Psoas muscle (tissue), 8 donors: Measurements from ENCODE around the gene SNRNP200. TPM values are rescaled to one million over a fixed set of nuclear protein-coding genes. Genes with fewer than 3 reads are reported as not detected.
A peak's percentile ranks its signal among the peaks of the same experiment; 100 is the strongest.

Experiments used
- ATAC-seq, 4 donors: fragments of 200-7000 bp; cut with Tn5 transposase; one replicate each; pipeline ENCODE4 v1.9.1; 2020; ENCODE audit warnings: moderate library complexity in 3 of 4, mild to moderate bottlenecking in 2 of 4
- DNase-seq, 2 donors: peaks; one replicate each; pipeline ENCODE4 v3.0.0-alpha.2; 2020
- H3K27ac ChIP-seq: fragments of 200-600 bp; one replicate; pipeline ENCODE4 v1.8.0; 2022
- H3K27me3 ChIP-seq, 3 donors: fragments of 200-600 bp in 1 of 3; one replicate each; pipeline versions ENCODE4 v1.6.1 to v1.8.0; 2013 to 2022; ENCODE audit warnings: low read length in 2 of 3, mild to moderate bottlenecking in 2 of 3, moderate library complexity in 1 of 3; ENCODE audit not compliant: insufficient read depth in 3 of 3
- H3K36me3 ChIP-seq, 2 donors: fragments of 200-600 bp in 1 of 2; one replicate each; pipeline versions ENCODE4 v1.6.1 to v1.8.0; 2013 to 2022; ENCODE audit warnings: low read depth in 1 of 2, mild to moderate bottlenecking in 1 of 2, moderate library complexity in 1 of 2; ENCODE audit not compliant: insufficient read depth in 1 of 2
- H3K4me1 ChIP-seq: fragments of 200-600 bp; one replicate; pipeline ENCODE4 v1.8.0; 2022
- H3K4me3 ChIP-seq: fragments of 200-600 bp; one replicate; pipeline ENCODE4 v1.8.0; 2022; ENCODE audit warnings: mild to moderate bottlenecking
- H3K9me3 ChIP-seq: fragments of 200-600 bp; one replicate; pipeline ENCODE4 v1.8.0; 2022
- WGBS, 3 donors: extraction: QIAGEN DNeasy Blood & Tissue Kit; methylation state at CpG; one replicate each; pipeline versions ENCODE4 v1.1.6 to v1.1.7; 2013; 5-methylcytosine and 5-hydroxymethylcytosine counted together
- intact Hi-C, 2 donors: fragments of 100-400 bp; cut with DNase I; formaldehyde crosslinking; loops; one replicate each; pipeline versions ENCODE4 v1.11.0 to v1.14.2; 2022
- polyA plus RNA-seq, 3 donors: library from polyadenylated mRNA; stranded (reverse); fragments of 200-250 nt; gene quantifications; one replicate each; pipeline ENCODE4 v1.2.3, GENCODE V29; 2013
- total RNA-seq, 4 donors: library from RNA; stranded (reverse); fragmentation: NEBNext Ultra II Directional in 2 of 4; extraction: Animal tissue kit (Norgen Biotek cat#: 25700) in 2 of 4; gene quantifications; one replicate each; pipeline versions ENCODE4 v1.2.1 to v1.2.4, GENCODE V29; 2021 to 2023
- TF ChIP-seq, protein P1 (sequence below): fragments of 200-600 bp; IDR thresholded peaks from one replicate; pipeline ENCODE4 v1.8.0; 2022; ENCODE audit warnings: antibody characterized with exemption
- donor health status: healthy with polysubstance abuse.
- donor health status: DM: no; HTN: no; CAD: no; lungs with moderate emphysema.
- donor health status: Bipolar disorder and iron deficiency.
- donor health status: healthy.
- donor health status: DM: yes; HTN: yes; CAD: no.
- donor health status: DM: no; HTN: no; CAD: no.
- donor health status: DM: no; HTN: no; CAD: no.
- donor health status: DM: yes; HTN: yes; CAD: no.

Gene SNRNP200
- total and polyA plus RNA-seq, 7 donors, result 47.6 to 83.1 (median 73.7) TPM

DNA sequence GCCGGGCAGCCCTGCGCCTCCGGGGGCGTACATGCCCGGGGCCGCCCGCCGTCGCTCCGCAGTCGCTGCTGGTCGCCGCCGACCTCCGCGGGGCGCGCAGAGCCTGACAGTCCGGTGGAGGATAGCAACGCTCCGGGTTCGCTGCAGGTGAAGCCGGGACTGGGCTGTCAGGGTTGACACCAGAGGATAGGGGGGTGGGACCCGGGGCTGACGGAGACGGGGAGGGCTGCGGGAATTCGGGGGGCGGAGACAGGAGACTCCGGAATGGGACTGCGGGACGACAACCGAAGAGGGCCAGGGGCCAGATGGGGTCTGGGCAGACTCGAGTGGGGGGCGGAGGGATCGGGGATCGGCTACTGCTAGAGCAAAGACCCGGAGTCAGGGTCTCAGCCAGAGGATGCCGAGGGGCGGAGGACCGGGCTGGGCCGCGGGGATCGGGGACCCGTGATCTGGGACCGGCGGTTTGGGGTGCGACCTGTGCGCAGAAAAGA is 40.0 kb downstream of the SNRNP200 start:
- TF ChIP-seq, protein P1, sequence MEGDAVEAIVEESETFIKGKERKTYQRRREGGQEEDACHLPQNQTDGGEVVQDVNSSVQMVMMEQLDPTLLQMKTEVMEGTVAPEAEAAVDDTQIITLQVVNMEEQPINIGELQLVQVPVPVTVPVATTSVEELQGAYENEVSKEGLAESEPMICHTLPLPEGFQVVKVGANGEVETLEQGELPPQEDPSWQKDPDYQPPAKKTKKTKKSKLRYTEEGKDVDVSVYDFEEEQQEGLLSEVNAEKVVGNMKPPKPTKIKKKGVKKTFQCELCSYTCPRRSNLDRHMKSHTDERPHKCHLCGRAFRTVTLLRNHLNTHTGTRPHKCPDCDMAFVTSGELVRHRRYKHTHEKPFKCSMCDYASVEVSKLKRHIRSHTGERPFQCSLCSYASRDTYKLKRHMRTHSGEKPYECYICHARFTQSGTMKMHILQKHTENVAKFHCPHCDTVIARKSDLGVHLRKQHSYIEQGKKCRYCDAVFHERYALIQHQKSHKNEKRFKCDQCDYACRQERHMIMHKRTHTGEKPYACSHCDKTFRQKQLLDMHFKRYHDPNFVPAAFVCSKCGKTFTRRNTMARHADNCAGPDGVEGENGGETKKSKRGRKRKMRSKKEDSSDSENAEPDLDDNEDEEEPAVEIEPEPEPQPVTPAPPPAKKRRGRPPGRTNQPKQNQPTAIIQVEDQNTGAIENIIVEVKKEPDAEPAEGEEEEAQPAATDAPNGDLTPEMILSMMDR, result no peak
- DNase-seq, result no peak
- peak overlapping the region; percentile 97 for H3K27ac ChIP-seq
- WGBS, 3 donors, result 0 to 1% (median 1%) methylated on average over 41 to 49 of the region's 49 CpGs
- peaks cover 47% of the 10 kb centered on the region for H3K4me1 ChIP-seq
- peak overlapping the region; percentile 88 for H3K4me3 ChIP-seq
- H3K27me3 ChIP-seq, result no peaks in the 10 kb centered on the region
- ATAC-seq, result peak; percentile 12 to 38 (median 26)
- intact Hi-C loops, result loop anchor here (5.0 to 10.0 kb wide), 5 partner anchors 37 to 271 kb away; partner anchors contain the start of genes ANKRD36C (in 1 of the 2) and DUSP2 (in 1 of the 2)
- peaks cover 8 to 50% of the 10 kb centered on the region in 2 donors for H3K36me3 ChIP-seq
- no peaks in the 10 kb centered on the region for H3K9me3 ChIP-seq

DNA sequence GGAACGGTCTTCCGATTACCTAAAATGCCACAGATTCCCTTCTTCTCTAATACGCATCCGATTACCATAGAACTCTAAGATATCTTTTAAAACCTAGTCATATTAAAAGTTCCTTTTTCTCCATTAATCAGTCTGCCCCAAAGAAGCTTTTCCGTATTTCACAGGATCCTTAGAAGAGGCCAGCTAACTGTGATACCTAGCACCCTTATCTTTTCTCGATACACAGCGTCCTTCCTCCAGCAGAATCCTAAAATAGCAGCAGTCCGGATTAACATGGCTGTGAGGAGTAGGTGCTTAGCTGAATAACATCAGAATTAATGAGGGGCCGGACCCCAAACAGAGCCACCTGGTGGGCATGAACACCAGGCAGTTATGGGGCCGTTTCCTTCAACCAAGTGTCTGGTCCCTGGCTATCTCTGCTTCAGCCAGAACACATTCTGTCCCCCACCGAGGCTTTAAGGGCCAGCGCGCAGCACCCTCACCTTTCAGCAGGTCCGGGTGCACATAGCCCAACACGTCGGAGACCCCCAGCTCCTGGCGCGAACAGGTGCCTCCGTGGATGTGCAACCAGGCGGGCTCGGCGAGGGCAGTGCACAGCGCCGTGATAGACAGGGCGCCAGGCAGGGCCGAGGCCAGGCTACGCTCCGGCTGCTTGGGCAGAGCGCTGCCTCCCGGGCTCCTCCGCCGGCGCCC is 40.5 kb downstream of the SNRNP200 start:
- Histone ChIP-seq H3K9me3 (no peaks in the 10 kb centered on the region), H3K4me1 (peaks cover 53% of the 10 kb centered on the region), H3K36me3 (peaks cover 8 to 44% of the 10 kb centered on the region in 2 donors), H3K27me3 (no peaks in the 10 kb centered on the region), H3K27ac (peak overlapping the region; percentile 97), H3K4me3 (peak overlapping the region; percentile 88)
- DNase-seq, result peak in 1 of 2 donors; percentile 69
- ATAC-seq, result peak in 1 of 4 donors; percentile 34
- intact Hi-C loops, result loop anchor here (5.0 to 10.0 kb wide), 5 partner anchors 37 to 270 kb away; partner anchors contain the start of genes ANKRD36C (in 1 of the 2) and DUSP2 (in 1 of the 2)
- TF ChIP-seq, protein P1, result peak; percentile 32
- 10 to 12% (median 11%) methylated on average over 31 to 33 of the region's 33 CpGs for WGBS, 3 donors

DNA sequence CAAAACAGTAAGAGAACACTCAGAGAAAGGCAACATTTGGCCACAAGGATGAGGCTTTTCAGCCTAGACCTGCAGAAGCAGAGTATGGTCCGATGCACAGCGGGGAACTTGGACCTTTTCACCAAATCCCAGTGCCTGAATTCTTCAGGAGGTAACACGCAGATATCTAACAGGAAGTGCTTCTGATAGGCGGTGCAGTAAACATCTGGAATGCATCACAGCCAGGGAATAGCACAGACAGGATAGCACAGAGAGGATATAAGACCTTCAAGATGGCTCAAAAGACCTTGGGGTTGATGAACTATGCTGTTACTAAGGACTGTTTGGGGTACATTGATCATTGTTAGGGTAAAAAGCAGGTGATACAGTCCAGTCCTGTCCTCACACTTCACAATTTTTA is 41.3 kb downstream of the SNRNP200 start:
- Histone ChIP-seq H3K27me3 (no peaks in the 10 kb centered on the region), H3K36me3 (peaks cover 4 to 37% of the 10 kb centered on the region in 2 donors), H3K9me3 (no peaks in the 10 kb centered on the region), H3K4me1 (peaks cover 60% of the 10 kb centered on the region), H3K27ac (peak overlapping the region; percentile 97), H3K4me3 (peak overlapping the region; percentile 88)
- TF ChIP-seq, protein P1, result no peak
- 59 to 69% (median 65%) methylated on average over 4 of the region's 4 CpGs for WGBS, 3 donors
- intact Hi-C loops, result loop anchor here (10.0 kb wide), 3 partner anchors 119 to 269 kb away; partner anchors contain the start of genes ANKRD36C (in 1 of the 2) and DUSP2 (in 1 of the 2)
- ATAC-seq (no peak), DNase-seq (no peak)

DNA sequence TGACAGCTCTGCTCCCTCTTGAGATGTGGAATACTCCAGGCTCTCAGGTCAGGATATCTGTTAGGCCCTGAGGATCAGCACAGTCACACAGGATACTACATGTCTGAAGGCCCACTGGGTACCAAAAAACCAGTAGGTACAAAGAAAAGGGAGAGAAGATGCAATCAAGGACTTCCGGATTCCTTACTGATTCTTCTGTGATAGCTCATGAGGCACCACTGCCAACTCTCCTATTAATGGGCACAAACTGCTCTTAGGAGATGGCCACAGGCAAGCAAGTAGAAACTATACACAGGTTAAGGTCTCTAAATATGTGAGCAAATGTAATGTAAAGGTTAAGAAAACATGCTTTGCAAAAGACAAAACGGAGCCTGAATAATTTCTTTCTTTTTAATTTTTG is 43.0 kb downstream of the SNRNP200 start:
- H3K4me1 ChIP-seq, result peaks cover 75% of the 10 kb centered on the region
- no peaks in the 10 kb centered on the region for H3K9me3 ChIP-seq
- DNase-seq, result no peak
- 77 to 88% (median 81%) methylated on average over 2 of the region's 2 CpGs for WGBS, 3 donors
- ATAC-seq, result no peak
- H3K27ac ChIP-seq, result peak overlapping the region; percentile 97
- no peaks in the 10 kb centered on the region for H3K27me3 ChIP-seq
- TF ChIP-seq, protein P1, result no peak
- peaks cover 0 to 19% of the 10 kb centered on the region in 2 donors for H3K36me3 ChIP-seq
- H3K4me3 ChIP-seq, result no peak overlapping the region
- intact Hi-C loops, result loop anchor here (10.0 kb wide), 3 partner anchors 118 to 268 kb away; partner anchors contain the start of genes ANKRD36C (in 1 of the 2) and DUSP2 (in 1 of the 2)
